HG03432 (cell line): ENCODE results near the gene TBL1XR1.
A peak's percentile ranks its signal among the peaks of the same experiment; 100 is the strongest.

ENCODE experiments used
- ATAC-seq: cut with Tn5 transposase; IDR thresholded peaks from one replicate; pipeline ENCODE4 v1.9.1; 2021; ENCODE audit warnings: mild to moderate bottlenecking, moderate library complexity; ENCODE audit not compliant: unreplicated experiment

Gene TBL1XR1

DNA sequence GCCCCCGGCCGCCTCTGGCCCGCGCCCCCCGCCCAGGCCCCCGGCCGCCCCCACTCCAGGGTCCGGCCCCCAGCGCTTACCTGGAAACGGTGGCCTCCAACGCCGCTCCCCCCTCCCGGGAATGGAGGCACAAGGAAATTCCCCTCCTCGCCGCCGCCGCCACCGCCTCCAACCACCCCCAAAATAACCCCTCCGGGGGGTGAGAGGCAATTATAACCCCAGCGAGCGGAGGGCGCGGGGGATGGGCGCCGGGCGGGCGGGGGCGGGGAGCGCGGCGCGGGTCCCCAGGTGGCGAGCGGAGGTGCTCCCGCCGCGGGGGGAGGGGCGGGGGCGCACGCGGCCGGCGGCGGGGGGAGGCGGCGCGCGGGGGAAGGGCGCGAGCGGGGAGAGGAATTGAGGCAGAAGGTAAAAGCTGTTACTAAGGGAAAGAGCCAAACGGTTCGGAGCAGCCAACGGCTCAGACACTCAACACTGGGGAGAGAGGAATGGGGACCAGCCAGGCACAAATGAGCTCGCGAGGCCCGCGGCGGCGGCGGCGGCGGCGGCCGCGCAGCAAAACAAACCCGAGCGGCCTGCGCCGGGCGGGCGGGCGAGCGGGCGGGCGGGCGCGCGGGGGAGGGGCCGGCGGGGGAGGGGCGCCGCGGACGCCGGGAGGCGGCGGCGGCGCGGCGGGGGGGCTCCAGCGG lies at the start of gene TBL1XR1:
TBL1XR1 (minus strand) TSS at position 442 of the 686 bp plus-strand sequence. CDS start 132,505 bp downstream, outside the sequence.
- ATAC-seq, result peak; percentile 54

DNA sequence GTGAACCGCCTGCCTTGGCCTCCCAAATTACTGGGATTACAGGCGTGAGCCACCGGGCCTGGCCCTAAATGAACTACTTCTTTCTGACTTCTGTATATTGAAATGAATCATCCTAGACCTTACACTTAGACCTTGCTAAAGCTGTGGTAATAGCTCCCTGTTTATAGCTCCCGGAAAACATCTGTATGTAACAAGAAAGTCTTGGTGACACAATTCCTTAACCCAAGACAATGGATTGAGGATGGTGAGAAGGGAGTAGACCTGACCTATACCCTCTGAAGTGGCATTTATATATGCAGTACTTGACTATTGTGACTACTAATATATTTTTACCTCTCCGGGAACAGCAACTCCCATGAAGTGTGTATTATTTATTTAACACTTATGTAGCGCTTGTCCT lies 48.0 kb upstream of the TBL1XR1 start:
- no peak for ATAC-seq

DNA sequence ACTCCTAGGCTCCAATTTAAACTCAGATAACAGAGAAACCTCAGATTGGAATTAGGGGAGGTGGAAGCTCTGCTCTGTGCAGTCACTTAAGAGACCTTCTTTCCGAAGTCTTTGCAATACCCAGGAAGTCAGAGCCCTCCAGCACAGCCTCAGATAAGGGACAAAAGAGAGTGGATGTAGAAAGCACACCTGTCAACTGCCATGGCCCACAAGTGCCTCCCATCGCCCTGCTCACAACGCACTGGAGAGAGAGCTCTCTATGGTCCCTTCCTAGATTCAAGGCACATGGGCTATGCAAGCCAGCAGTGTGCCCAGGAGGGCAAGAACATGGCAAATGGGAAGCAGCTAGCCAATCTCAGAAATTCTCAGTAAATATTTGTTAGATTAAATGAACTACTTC lies 47.3 kb upstream of the TBL1XR1 start:
- no peak for ATAC-seq

DNA sequence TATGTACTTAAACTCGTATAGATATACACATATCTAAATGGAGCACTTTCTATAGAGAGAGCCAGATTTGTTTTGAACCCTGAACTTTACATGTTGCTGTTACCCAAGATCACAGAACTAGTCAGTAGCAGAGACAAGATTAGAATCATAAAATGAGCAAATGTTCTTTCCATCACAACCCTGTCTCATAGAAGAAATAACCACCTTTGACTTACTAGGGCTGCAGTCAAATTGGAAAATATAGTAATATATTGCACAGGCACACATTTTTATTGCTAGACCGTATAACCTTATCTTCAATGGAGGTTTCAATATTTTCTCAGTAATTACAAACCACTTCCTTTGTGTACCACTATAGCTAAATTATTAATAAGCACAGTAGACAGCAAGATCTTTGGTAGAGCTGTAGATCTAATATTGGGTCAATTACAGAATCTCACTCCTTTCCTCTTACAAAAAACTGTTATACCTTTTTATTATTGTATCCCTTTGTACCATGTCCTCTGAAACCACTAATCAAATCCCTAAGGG lies 41.5 kb upstream of the TBL1XR1 start:
- ATAC-seq, result no peak

DNA sequence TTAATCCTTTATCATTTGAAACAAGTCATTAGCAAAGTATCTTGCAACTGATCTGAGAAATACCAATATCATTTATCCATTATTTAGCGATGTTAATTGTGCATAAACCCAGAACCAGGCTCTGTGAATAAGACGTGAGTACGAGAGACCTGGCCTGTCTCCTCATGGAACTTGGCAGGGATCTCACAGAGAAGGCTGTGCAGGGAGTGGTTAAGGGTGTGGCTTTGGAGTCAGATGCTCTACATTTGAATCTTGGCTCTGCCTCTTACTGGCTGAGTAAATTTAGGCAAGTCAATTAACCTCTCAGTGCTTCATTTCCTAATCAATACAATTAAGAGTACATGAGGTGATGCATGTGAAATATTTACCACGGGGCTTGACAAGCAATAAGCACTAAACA lies 39.9 kb upstream of the TBL1XR1 start:
- ATAC-seq, result no peak

DNA sequence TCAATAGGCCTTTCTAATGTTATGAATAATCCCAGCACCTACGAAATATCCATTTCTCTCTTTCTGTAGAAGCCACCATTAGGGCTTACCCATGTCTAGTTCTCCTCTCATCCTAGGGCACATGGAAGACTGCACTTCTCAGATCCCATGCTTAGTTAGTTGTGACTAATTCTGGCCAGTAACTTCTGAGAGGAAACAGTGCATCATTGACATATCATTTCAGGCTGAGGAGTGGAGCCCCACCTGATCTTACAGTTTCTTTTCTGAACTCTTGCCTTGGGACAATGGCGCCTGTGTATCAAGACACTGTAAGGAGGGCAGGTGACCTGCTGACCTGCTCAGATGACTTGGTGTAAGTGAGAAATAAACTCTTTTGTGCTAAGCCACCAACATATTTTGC lies 39.4 kb upstream of the TBL1XR1 start:
- ATAC-seq, result no peak

DNA sequence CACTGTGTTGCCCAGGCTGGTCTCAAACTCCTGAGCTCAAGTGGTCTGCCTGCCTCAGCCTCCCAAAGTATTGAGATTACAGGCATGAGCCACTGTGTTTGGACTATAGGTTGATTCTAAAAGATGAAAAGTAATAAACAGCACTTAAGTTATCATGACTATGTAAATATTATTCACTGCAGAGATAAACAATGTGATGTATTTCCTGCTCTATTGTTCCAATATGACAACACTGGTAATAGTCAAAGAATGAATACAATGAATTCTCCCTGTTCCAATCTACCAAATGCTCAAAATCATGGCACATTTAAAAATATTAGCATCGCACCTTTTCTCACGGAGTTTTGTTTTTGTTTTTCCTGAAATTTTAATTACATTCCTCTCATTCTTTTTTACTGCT lies 36.8 kb upstream of the TBL1XR1 start:
- no peak for ATAC-seq

DNA sequence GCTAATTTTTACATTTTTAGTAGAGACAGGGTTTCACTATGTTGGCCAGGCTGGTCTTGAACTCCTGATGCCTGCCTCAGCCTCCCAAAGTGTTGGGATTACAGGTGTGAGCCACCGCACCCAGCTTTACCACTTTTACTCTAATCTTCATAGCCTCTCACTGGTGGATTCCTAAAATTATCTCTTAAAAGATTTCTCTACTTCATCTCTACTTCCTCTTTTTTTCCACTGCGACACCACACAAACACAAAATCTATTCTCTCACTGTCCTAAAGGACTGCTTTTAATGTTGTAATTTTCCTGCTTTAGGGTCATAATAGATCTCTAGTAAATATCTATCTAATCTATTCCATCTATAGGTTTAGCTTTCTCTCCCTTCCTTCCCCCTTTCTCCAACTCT lies 34.0 kb upstream of the TBL1XR1 start:
- no peak for ATAC-seq

DNA sequence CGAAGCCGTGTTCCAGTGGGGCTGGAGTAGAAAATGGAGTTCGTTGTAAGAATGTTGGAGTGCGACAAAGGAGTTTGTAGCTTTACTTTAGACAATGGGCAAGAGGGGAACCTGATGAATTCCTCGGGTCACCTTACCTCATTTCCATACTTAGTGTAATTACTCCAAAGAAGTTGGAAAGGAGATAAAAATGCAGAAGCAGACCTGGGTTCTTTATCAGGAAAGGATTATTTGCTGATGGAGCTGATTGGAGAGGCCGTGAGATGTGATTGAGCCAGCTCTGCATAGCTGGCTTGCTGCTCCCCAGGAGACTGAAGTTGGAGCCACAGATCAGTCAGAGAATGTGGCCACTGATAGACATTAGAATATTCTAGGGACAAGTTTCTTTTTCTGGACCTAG lies 33.4 kb upstream of the TBL1XR1 start:
- ATAC-seq, result no peak

DNA sequence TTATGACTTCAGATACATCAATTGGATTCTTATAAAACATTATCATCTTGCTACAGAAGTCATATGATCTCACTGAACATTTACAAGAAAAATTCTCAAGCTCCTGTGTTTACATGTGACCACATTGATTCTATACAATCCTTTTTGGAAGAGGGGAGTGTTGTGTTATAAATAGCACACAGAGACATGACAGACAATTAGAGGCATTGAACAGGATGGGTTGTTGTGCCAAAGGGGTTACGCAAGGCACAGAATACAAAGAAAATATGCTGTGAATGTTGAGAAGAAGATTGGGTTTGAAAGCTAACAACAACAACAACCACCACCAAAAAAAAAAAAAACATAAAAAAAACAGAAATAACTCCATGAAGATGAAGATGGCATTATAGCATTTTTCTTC lies 32.5 kb upstream of the TBL1XR1 start:
- ATAC-seq, result no peak

DNA sequence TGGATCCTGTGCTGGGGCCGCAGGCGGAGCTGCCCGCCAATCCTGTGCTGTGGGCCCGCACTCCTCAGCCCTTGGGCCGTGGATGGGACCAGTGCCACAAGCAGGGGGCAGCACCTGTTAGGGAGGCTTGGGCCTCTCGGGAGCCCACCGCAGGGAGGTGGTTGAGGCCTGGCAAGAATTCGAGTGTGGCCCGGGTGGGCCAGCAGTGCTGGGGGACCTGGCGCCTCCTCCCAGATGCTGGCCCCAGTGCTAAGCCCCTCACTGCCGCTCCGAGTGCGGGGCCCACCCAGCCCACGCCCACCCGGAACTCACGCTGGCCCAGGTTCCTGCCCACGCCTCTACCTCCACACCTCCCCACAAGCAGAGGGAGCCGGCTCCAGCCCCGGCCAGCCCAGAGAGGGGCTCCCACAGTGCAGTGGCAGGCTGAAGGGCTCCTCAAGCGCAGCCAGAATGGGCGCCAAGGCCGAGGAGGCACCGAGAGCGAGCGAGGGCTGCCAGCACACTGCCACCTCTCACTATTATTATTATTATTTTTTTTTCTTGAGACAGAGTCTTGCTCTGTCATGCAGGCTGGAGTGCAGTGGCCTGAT lies 31.4 kb upstream of the TBL1XR1 start:
- no peak for ATAC-seq

DNA sequence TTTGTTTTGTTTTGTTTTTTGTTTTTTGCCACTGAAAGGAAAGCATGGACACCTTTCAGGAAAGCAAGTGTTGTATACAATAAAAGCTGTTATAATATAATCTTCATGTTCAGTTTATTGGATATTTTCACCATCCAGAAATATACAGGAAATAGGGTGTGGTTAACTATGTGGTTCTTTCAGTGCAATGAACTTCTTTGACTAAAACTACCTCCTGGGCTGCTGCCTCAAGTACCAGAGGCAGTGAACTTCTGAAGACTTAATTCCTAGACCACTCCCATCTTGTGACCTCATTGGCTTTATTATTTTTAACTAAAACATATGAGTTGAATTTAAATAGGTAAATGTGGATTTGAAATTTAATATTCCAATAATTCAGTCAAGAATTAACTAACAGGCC lies 27.1 kb upstream of the TBL1XR1 start:
- ATAC-seq, result no peak

DNA sequence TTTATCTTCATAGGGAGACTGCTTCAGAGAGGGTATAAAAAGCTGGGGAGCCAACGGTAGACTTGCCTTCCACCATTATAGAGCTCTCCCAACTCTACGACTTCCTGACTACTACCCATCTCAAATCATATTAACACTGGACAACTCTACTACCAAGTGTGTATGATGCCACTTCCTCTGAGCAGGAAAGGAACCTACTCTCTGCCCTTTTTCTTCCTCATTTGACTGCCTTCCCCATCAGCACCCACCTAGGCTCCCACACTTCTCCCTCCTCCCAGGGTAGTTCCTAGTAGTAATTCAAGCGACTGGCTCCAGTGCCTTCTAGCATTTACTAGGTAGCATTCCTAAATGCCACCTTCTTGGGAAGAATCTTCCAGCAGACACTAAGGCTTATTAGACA lies 24.5 kb upstream of the TBL1XR1 start:
- ATAC-seq, result no peak

DNA sequence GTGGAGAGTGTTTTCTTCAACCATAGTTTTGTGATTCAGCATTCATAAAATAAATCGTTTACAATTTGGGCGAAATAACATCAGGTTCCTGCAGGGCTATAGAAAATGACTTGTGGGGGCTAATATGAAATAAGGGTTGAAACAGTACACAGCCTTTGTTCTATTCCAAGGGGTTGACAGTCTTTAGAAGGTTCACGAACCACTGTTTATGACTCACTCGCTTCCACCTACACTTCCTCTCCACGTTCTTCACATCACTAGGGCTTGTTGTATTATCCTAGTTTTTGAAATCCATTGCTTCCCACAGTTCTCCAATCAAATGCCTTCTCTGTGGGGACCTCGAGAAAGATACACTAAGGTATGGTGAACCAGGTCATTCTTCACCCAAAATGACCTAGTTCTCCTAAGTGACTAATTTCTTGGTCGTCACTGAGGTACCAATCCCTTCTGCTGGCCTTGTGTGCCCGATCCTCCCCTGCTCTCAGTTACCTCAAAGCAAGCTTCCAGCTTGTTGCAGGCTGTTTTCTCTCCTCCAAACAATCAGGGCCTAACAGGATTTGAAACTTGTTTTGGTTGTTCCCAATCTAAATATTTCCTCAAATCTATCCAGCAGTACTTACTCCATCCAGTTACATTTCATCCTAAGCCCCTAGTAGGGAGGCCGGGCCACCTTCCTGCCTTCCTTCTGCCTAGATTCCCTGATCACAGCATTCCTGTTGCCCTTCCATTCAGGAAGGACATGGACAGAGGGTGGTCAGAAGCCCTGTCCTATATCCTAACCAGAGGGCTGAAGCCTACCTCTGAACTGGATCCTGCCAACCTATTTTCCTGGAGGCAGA lies 23.1 kb upstream of the TBL1XR1 start:
- ATAC-seq, result no peak

DNA sequence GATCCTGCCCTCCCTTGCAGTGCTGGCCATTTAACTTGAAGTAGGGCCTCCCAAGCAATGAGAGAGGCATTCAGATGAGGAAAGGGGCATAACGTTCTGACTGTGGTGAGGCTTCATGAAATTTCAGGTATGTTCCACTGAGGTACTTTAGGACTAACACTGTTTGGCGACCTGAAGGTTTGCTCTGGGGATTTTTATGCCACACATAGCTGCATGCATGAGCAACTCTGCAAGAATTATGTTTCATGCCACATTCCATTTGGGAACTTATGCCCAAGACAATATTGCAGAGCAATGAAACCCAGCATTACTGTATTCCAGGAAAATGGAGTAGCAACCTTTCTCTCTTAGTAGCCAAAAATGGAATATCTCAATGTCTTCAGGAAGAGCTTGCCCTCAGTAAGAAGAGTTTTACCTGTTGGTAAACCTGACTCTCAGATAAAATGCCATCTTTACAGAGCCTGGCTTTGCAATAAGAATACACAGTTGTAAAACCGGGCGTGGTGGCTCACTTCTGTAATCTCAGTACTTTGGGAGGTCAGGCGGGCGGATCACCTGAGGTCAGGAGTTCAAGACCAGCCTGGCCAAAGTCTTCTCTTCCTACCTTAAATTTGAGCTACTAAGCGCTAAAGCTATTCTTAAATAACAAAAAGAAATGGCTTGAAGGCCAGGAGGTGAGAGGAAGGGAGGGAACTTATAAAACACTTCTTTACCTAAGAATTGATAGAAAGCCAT lies 16.7 kb upstream of the TBL1XR1 start:
- no peak for ATAC-seq

DNA sequence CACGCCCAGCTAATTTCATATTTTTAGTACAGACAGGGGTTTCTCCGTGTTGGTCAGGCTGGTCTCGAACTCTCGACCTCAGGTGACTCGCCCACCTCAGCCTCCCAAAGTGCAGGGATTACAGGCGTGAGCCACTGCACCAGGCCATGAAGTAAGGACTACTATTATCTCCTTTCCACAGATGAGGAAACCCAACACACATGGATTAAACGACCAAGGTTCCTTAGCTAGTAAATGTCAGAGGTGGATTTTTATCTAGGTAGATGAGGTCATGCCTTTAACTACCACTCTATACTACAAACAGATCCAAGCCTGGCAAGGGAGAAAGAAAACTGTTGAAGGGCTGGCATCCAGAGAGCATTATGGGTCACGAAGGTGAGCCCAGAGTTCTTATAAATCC lies 15.5 kb upstream of the TBL1XR1 start:
- no peak for ATAC-seq

DNA sequence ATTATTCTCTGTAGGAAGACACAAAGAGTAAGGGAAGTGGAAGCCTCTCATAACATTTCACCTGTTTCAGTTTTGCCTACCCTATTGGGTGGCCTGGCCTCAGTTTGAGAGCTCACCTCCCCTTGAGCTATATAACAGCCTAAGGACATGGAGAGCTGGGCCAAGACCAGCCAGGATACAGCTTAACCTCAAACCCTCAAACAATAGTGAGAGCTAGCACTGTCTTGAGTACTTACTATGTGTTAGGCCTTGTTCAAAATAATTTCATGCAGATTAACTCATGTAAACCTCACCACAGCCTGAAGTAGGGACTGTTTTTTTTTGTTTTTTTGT lies 15.0 kb upstream of the TBL1XR1 start:
- no peak for ATAC-seq

DNA sequence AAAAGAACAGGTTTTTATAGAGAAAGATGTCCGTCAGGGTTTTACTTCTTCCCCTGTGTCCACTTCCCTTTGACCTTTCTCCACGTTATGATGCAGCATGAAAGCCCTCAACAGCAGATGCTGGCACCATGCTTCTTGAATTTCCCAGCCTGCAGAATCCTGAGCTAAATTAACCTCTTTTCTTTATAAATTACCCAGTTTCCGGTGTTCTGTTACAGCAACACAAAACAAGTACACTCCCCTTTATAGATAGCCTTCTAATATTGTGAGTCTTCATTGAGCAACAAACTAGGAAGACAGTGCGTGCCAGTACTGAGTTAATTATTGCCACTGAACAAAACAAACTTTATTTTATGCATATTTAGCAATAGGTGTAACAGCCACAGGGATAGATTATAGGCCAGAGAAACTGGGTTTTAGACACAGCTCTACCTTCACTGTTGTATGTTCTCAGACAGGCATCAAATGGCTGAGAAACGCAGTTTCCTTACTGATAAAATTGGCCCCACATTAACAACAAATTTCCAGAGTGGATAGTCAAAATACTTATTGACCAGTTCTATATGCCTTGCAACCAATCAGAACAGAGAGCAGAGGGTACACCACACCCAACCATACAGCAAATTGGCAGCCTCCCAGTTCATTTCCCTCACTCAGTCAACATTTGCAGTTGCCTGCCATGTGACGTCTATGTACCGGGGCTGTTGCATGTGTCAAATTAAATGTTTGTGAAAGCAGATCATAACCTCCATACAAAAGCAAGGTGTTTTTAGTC lies 14.4 kb upstream of the TBL1XR1 start:
- ATAC-seq, result no peak

DNA sequence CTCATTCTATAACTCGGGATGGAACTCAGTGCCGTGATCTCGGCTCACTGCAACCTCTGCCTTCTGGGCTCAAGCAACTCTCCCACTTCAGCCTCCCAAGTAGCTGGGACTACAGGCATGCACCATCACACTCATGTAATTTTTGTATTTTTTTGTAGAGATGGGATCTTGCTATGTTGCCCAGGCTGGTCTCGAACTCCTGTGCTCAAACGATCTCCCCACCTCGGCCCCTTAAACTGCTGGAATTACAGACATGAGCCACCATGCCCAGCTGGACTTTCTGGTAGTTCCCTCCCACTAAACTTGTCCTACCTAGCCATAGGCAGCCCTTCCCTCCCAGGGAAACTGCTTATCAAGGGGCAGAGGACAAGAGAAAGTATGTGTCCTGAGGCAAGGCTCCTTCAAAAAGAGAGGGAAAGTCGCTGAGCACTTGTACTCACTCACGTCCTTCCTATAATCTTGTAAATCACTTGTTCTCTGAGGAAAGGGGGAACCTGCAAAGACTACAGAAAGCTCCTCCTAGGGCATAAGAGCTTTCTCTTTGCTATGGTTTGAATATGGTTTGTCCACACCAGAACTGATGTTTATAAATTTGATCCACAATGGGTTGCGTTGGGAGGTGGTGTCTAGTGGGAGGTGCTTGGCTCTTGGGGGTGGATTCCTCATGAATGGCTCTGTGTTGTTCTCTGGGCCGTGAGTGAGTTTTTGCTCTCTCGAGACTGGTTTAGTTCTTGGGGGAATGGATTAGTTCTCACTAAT lies 13.6 kb upstream of the TBL1XR1 start:
- ATAC-seq, result no peak

DNA sequence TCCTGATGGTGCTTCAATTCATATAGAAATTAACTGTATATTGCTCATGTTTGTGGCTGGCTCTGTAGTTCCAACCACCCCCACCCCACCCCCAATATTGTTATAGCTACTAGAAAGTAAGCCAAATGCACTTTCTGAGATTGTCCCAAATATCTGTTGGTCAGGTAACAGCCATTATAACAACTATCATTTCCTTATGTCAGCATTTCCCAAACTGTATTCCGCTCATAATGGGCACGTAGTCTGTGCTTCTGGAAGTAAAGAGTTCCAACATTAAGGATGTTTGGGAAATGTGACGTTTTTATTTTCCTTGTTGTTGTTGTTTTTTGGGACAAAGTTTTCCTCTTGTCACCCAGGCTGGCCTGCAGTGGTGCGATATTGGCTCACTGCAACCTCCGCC lies 12.2 kb upstream of the TBL1XR1 start:
- ATAC-seq, result no peak
